K562 (cell line): ENCODE measurements around the gene PPP6R1. TPM values are rescaled to one million over a fixed set of nuclear protein-coding genes. Genes with fewer than 3 reads are reported as not detected.

Experiments used
- ESRRA ChIP-seq: fragments of 450-650 bp; IDR thresholded peaks from 2 replicates; pipeline ENCODE4 v1.6.1; 2014; ENCODE audit warnings: low read depth, mild to moderate bottlenecking, moderate library complexity, borderline replicate concordance
- ETS2 ChIP-seq: IDR thresholded peaks from 2 replicates; pipeline ENCODE4 v1.6.1; 2016; ENCODE audit warnings: borderline replicate concordance, missing genetic modification characterization, mild to moderate bottlenecking, moderate library complexity, missing compliant biosample characterization; ENCODE audit not compliant: poor library complexity, severe bottlenecking
- FOXK2 ChIP-seq, 2 experiments: fragments of 450-650 bp; IDR thresholded peaks in 1 of 2; conservative IDR thresholded peaks in 1 of 2; 2 replicates each; pipeline ENCODE4 v1.6.1; 2016; ENCODE audit warnings: low read depth in 2 of 2, mild to moderate bottlenecking in 1 of 2
- HIVEP1 ChIP-seq: fragments of 250-450 bp; sonication (Bioruptor Pico); IDR thresholded peaks from 2 replicates; pipeline ENCODE4 v1.4.0; 2020; ENCODE audit warnings: mild to moderate bottlenecking
- MCM3 ChIP-seq: fragments of 450-650 bp; IDR thresholded peaks from 2 replicates; pipeline ENCODE4 v1.6.1; 2016
- SMARCE1 ChIP-seq: fragments of 450-650 bp; IDR thresholded peaks from 2 replicates; pipeline ENCODE4 v1.7.1; 2016; ENCODE audit warnings: mild to moderate bottlenecking
- STAT5A ChIP-seq: IDR thresholded peaks from 2 replicates; pipeline ENCODE4 v1.6.1; 2012; ENCODE audit warnings: low read length, inconsistent platforms, borderline replicate concordance
- TAF7 ChIP-seq: fragments of 450-650 bp; IDR thresholded peaks from 2 replicates; pipeline ENCODE4 v1.6.1; 2016; ENCODE audit warnings: missing genetic modification characterization, missing compliant biosample characterization
- TAL1 ChIP-seq: fragments of 450-650 bp; IDR thresholded peaks from 2 replicates; pipeline ENCODE4 v1.6.1; 2016; ENCODE audit warnings: mild to moderate bottlenecking
- VEZF1 ChIP-seq: fragments of 200-800 bp; sonication (Bioruptor generic); IDR thresholded peaks from 2 replicates; pipeline ENCODE4 v1.6.1; 2017; ENCODE audit warnings: missing genetic modification characterization, missing compliant biosample characterization
- ZKSCAN3 ChIP-seq: fragments of 250-450 bp; sonication (Bioruptor Pico); IDR thresholded peaks from 2 replicates; pipeline ENCODE4 v1.4.0; 2020
- ZNF76 ChIP-seq: fragments of 250-450 bp; sonication (Bioruptor Pico); IDR thresholded peaks from 2 replicates; pipeline ENCODE4 v1.4.0; 2020; ENCODE audit warnings: mild to moderate bottlenecking, moderate library complexity, borderline replicate concordance
- polyA plus RNA-seq, 8 experiments: library from polyadenylated mRNA; depleted of rRNA in 4 of 8; stranded (reverse) in 5 of 8; unstranded in 3 of 8; fragments of >200 nt; fragmentation: Nextera tagmentation in 2 of 8; fragmentation: Illumina TruSeq in 1 of 8; extraction: Ambion mirVana in 2 of 8; extraction: Trizol in 1 of 8; gene quantifications; 2 replicates each; pipeline versions ENCODE4 v1.2.1 to v1.2.3, GENCODE V29; 2011 to 2014; ENCODE audit warnings: inconsistent platforms in 1 of 8, missing spikeins in 1 of 8
- total RNA-seq, 7 experiments: library from RNA; depleted of rRNA in 6 of 7; stranded (reverse); fragments of >200 nt in 6 of 7; fragmentation: Illumina TruSeq in 2 of 7; extraction: Trizol in 2 of 7; gene quantifications; 2 replicates each; pipeline versions ENCODE4 v1.2.1 to v1.2.3, GENCODE V29; 2011 to 2021; ENCODE audit warnings: low replicate concordance in 1 of 7
- TF ChIP-seq, protein P1 (sequence below): fragments of 450-650 bp; IDR thresholded peaks from 2 replicates; pipeline ENCODE4 v1.6.1; 2014; ENCODE audit warnings: low read depth, mild to moderate bottlenecking, moderate library complexity, borderline replicate concordance
- TF ChIP-seq, protein P2 (sequence below): sonication (generic); formaldehyde crosslinking; IDR thresholded peaks from 2 replicates; pipeline ENCODE4 v1.8.0; 2023; ENCODE audit warnings: mild to moderate bottlenecking, missing genetic modification reagents
- TF ChIP-seq, protein P3 (sequence below): fragments of 250-450 bp; sonication (Bioruptor Pico); IDR thresholded peaks from 2 replicates; pipeline ENCODE4 v1.4.0; 2020

The PPP6R1 gene
- total and polyA plus RNA-seq, 9 of the 15 experiments (the other 6 are each of a cell fraction or from before 2014, with no cell fraction given): 0.48 to 135 (median 37.2) TPM

GRCh38 chr19:55216461-55217198 lies 42.2 kb downstream of the PPP6R1 start (continued):
- TF ChIP-seq ETS2 (tag): peak; percentile 5
- TF ChIP-seq, protein P1, sequence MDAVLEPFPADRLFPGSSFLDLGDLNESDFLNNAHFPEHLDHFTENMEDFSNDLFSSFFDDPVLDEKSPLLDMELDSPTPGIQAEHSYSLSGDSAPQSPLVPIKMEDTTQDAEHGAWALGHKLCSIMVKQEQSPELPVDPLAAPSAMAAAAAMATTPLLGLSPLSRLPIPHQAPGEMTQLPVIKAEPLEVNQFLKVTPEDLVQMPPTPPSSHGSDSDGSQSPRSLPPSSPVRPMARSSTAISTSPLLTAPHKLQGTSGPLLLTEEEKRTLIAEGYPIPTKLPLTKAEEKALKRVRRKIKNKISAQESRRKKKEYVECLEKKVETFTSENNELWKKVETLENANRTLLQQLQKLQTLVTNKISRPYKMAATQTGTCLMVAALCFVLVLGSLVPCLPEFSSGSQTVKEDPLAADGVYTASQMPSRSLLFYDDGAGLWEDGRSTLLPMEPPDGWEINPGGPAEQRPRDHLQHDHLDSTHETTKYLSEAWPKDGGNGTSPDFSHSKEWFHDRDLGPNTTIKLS: no peak; the same call in none of the 2 replicates
- TF ChIP-seq, protein P2, sequence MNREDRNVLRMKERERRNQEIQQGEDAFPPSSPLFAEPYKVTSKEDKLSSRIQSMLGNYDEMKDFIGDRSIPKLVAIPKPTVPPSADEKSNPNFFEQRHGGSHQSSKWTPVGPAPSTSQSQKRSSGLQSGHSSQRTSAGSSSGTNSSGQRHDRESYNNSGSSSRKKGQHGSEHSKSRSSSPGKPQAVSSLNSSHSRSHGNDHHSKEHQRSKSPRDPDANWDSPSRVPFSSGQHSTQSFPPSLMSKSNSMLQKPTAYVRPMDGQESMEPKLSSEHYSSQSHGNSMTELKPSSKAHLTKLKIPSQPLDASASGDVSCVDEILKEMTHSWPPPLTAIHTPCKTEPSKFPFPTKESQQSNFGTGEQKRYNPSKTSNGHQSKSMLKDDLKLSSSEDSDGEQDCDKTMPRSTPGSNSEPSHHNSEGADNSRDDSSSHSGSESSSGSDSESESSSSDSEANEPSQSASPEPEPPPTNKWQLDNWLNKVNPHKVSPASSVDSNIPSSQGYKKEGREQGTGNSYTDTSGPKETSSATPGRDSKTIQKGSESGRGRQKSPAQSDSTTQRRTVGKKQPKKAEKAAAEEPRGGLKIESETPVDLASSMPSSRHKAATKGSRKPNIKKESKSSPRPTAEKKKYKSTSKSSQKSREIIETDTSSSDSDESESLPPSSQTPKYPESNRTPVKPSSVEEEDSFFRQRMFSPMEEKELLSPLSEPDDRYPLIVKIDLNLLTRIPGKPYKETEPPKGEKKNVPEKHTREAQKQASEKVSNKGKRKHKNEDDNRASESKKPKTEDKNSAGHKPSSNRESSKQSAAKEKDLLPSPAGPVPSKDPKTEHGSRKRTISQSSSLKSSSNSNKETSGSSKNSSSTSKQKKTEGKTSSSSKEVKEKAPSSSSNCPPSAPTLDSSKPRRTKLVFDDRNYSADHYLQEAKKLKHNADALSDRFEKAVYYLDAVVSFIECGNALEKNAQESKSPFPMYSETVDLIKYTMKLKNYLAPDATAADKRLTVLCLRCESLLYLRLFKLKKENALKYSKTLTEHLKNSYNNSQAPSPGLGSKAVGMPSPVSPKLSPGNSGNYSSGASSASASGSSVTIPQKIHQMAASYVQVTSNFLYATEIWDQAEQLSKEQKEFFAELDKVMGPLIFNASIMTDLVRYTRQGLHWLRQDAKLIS: peak; percentile 99
- TF ChIP-seq ZKSCAN3 (CRISPR knock-in tag): no peak
- TF ChIP-seq STAT5A: peak; percentile 79
- no peak; the same call in 1 of the 2 replicates for TF ChIP-seq VEZF1 (CRISPR knock-in tag)
- TF ChIP-seq, protein P3, sequence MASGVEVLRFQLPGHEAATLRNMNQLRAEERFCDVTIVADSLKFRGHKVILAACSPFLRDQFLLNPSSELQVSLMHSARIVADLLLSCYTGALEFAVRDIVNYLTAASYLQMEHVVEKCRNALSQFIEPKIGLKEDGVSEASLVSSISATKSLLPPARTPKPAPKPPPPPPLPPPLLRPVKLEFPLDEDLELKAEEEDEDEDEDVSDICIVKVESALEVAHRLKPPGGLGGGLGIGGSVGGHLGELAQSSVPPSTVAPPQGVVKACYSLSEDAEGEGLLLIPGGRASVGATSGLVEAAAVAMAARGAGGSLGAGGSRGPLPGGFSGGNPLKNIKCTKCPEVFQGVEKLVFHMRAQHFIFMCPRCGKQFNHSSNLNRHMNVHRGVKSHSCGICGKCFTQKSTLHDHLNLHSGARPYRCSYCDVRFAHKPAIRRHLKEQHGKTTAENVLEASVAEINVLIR: peak; percentile 63; the same call in 1 of the 2 replicates
- TF ChIP-seq FOXK2 (conservative IDR thresholded peaks at IDR 0.05 in 1 of 2, IDR thresholded peaks at IDR 0.05 in 1 of 2; ENCODE audit: low read depth in 2 of 2): peak; percentile 97 to 99
- no peak for TF ChIP-seq MCM3
- peak; percentile 87 for TF ChIP-seq ESRRA
- TF ChIP-seq TAF7 (tag): no peak; the same call in none of the 2 replicates
- TF ChIP-seq SMARCE1: peak; percentile 84
- no peak for TF ChIP-seq ZNF76 (CRISPR knock-in tag)
- peak; percentile 48 for TF ChIP-seq TAL1
- no peak for TF ChIP-seq HIVEP1
